K562 treated with DMSO at 1 percent for 4 hours (cell line): ENCODE results near the gene NOX5. TPM values are rescaled to one million over a fixed set of nuclear protein-coding genes. Genes with fewer than 3 reads are reported as not detected.

Experiments
- total RNA-seq: library from RNA; unstranded; fragments of 300-600 nt; gene quantifications from 2 replicates; pipeline ENCODE4 v1.2.3, GENCODE V29; 2022; ENCODE audit not compliant: insufficient read depth

Gene NOX5, protein sequence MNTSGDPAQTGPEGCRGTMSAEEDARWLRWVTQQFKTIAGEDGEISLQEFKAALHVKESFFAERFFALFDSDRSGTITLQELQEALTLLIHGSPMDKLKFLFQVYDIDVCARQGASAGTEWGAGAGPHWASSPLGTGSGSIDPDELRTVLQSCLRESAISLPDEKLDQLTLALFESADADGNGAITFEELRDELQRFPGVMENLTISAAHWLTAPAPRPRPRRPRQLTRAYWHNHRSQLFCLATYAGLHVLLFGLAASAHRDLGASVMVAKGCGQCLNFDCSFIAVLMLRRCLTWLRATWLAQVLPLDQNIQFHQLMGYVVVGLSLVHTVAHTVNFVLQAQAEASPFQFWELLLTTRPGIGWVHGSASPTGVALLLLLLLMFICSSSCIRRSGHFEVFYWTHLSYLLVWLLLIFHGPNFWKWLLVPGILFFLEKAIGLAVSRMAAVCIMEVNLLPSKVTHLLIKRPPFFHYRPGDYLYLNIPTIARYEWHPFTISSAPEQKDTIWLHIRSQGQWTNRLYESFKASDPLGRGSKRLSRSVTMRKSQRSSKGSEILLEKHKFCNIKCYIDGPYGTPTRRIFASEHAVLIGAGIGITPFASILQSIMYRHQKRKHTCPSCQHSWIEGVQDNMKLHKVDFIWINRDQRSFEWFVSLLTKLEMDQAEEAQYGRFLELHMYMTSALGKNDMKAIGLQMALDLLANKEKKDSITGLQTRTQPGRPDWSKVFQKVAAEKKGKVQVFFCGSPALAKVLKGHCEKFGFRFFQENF
- not detected in 2 replicates for total RNA-seq

GRCh38 chr15:69014454-69014853 lies at the start of gene NOX5:
Gene NOX5, plus strand, starts transcription at chr15:69014695. Its CDS starts 41 bp downstream, at chr15:69014736.

Other genes starting within 250 kb of the NOX5 start
- 139 and 144 TPM in 2 replicates for gene ANP32A, start 193.8 kb upstream of the NOX5 start, total RNA-seq
- gene SPESP1, start 84.2 kb upstream of the NOX5 start, total RNA-seq, result not detected in 2 replicates
- 17.0 and 17.5 TPM in 2 replicates for gene GLCE, start 145.9 kb downstream of the NOX5 start, total RNA-seq